ENCODE results near the gene SHC4.

GRCh38 chr15:48896869-48897814, 66.6 kb downstream of the SHC4 start:
- TF ChIP-seq ZNF274 (IDR thresholded peaks at IDR 0.05; ENCODE audit: low read depth, low read length) = no peak
- no peak for TF ChIP-seq YY1 (IDR thresholded peaks at IDR 0.05; ENCODE audit: insufficient read depth, insufficient read length)
- no peak for TF ChIP-seq SUZ12 (IDR thresholded peaks at IDR 0.05; ENCODE audit: extremely low read depth, insufficient read depth, insufficient read length)
